Measurements from ENCODE around the gene SSB. TPM values are rescaled to one million over a fixed set of nuclear protein-coding genes. Genes with fewer than 3 reads are reported as not detected.
"Not testable (repeated sequence)": the region's sequence is repeated elsewhere in the genome, so short reads cannot be mapped to it uniquely, and the experiment has no call there.

The SSB gene
- 72.5 TPM for total RNA-seq

GRCh38 chr2:169798718-169799592 is at the start of gene SSB:
Gene SSB (plus strand): TSS chr2:169798871. CDS start chr2:169800961, 2,090 bp downstream.
- peak; percentile 97 for DNase-seq

DNA sequence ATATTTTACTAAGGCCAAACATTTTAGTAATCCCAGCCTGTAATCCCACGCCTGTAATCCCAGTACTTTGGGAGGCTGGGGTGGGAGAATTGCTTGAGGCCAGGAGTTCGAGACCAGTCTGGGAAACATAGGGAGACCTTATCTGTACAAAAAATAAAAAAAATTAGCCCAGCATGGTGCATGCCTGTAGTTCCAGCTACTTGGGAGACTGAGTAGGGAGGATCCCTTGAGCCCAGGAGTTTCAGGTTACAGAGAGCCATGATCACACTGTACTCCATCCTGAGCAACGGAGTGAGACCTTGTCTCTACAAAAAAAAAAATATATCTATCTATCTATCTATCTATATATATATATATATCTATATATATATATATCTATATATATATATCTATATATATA is 45.9 kb upstream of the SSB start:
- no peak for DNase-seq

DNA sequence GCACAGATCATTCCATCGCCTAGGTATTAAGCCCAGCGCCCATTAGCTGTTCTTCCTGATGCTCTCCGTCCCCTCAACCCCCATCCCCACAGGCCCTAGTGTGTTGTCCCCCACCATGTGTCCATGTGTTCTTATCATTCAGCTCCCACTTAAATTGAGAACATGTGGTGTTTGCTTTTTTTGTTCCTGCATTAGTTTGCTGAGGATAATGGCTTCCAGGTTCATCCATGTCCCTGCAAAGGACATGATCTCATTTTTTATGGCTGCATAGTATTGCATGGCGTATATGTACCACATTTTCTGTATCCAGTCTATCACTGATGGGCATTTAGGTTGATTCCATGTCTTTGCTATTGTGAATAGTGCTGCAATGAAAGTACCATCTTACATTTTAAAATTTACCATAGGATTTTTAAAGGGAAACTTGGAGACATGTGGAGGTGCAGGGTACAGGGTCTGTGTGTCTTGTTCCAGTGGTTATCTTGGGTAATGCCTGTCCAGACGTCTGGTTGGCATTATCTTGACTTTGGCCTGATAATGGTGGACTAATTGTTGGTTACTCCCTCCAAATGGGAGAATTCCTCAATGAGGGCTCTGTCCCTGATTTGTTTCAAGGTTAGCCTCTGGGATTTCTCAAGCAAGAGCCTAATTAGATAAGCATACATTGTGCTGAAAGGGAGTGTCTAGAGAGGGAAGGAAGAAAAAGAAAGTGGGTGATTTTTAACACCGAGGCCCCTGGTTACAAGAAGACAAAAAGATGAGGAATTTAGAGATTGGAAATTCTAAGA is 43.4 kb upstream of the SSB start:
- DNase-seq = no peak

GRCh38 chr2:169756342-169756741 is 42.3 kb upstream of the SSB start:
- no peak for DNase-seq

DNA sequence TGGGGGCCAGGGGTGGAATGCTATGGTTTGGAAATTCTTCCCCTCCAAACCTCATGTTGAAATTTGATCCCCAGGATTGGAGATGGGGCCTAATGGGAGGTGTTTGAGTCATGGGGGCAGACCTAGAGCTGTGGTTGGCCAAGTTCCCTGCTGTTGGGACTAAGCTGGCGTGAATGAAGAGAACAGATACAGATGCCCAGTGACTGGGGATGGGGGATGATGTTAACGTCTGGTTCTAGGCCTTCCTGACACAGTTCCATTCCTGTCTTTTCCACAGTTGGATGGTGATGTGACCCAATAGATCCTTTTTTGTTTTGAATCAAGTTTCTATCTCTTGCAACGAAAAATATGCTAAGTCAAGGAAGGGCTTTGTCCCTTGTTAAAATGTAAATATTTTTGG is 41.3 kb upstream of the SSB start:
- no peak for DNase-seq

DNA sequence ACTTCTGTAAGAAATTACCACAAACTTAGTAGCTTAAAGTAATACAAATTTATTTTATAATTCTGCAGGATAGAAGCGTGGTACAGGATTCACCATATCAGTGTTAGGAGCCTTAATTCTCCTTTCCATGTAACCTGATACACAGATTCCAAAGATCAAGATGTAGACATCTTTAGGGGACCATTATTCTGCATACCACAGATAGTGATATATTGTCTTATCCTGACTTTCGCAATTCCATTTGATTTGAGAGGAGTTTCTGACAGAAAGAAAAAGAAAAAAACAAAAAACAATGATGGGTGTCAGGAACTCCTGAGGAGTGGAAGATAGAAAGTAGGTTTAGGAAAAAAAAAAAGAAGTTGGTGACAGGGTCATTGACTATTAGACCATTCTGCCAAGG is 40.9 kb upstream of the SSB start:
- no peak for DNase-seq

- no peak for DNase-seq
These were observed 38.7 kb upstream of the SSB start for GRCh38 chr2:169759987-169760386.

- not testable (repeated sequence) for DNase-seq
These were observed 37.9 kb upstream of the SSB start for GRCh38 chr2:169760798-169761197.

GRCh38 chr2:169761251-169761969 is 37.3 kb upstream of the SSB start:
- no peak for DNase-seq

GRCh38 chr2:169761970-169762292 is 36.7 kb upstream of the SSB start:
- no peak for DNase-seq

GRCh38 chr2:169765523-169765922 is 33.1 kb upstream of the SSB start:
- DNase-seq = peak; percentile 23

GRCh38 chr2:169767243-169767888 is 31.3 kb upstream of the SSB start:
- DNase-seq = peak; percentile 81

- DNase-seq = peak; percentile 13
These were observed 30.2 kb upstream of the SSB start for GRCh38 chr2:169768262-169768995.

DNA sequence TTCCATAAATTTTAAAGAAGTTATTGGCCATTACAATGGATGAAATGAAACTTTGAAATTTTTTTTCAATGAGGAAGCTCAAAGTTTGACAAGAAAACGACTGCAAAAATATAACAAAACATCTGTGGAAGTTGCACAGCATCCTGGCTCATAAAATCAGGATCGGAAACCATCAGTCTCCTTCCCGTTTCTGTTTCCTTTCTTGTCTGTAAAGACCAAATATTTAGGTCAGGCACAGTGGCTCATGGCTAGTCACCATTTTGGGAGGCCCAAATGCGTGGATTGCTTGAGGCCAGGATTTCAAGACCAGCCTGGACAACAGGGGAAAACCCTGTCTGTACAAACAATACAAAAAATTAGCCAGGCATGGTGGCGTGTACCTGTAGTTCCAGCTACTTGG is 27.6 kb upstream of the SSB start:
- no peak for DNase-seq

GRCh38 chr2:169771612-169772011 is 27.1 kb upstream of the SSB start:
- no peak for DNase-seq

DNA sequence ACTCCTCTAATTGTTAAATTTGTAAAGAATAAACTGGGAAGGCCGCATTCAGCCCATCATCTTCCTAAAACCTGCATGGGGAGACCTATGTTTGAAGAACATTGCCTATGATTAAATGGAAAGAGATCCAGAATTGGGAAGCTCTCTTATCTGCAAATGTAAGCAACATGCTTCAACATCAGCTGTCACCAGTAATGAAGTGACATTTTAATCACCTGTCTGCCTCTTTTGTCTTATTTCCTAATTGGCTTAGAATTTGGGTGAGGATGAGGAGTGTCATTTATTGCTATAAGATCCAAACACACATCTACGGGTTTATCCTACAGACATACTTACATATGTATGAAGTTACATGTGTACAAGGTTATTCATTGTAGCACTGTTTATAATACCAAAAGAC is 26.0 kb upstream of the SSB start:
- no peak for DNase-seq

DNA sequence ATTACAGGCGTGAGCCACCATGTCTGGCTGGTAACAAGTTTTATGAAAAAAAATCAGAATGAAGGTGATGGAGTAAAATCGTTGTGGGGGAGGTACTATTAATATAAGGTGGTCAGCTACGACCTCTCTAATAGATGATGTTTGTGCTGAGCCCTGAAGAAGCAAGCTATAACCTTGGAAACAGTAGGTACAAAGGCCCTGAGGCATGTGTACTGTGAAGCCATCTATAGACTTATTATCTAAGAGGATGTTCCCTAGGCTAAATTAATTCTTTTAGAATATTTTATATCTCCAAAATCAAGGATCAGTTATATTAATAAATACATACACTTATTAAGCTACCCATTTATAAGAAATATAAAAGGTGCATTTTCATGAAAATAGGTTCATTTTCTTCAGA is 23.3 kb upstream of the SSB start:
- DNase-seq = no peak

DNA sequence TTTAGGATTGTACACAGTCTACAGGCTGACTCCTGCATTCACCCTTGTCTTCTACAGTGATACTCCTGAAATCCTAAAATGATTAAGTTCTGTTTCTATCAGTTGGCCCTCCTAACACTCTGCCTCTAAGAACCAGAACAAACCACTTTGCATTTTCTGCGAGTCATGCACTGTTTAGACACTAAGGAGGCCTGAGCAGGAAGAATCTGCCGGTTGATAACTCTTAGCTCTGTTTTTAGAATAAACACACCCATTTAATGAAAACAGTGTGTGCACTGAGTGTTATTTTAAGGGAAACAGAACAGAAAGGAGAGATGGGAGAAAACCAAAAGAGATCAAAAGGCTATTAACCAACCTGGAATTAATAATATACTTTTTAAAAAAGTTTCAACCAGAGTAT is 22.9 kb upstream of the SSB start:
- no peak for DNase-seq

DNA sequence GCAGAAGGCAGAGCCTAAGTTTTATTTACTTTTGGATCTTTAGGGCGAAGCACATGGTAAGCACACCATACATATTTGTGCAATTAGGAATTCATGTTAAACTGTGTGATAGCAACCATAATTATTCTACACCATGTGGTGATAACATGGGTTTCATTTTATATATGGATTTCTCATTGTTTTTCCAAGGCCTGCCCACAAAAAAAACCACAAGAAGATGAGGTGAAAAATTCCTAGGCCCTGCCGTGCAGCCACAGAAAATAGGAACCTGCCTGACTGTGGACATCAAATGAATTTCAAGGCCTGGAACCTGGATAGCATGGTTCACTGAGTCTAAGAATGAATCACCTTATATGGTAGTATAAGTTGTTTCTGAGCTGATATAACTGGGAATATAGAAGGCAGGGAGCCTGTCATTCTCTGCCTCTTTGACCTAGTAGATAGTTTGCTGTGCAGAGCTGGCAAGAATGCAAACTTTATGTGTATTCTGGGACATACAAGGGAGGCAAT is 22.4 kb upstream of the SSB start:
- DNase-seq = no peak

- DNase-seq = no peak
These were observed 20.2 kb upstream of the SSB start for GRCh38 chr2:169778446-169778845.

- no peak for DNase-seq
These were observed 17.2 kb upstream of the SSB start for GRCh38 chr2:169781249-169782013.
